ENCODE data around the gene PDIA3.

Gene PDIA3

DNA sequence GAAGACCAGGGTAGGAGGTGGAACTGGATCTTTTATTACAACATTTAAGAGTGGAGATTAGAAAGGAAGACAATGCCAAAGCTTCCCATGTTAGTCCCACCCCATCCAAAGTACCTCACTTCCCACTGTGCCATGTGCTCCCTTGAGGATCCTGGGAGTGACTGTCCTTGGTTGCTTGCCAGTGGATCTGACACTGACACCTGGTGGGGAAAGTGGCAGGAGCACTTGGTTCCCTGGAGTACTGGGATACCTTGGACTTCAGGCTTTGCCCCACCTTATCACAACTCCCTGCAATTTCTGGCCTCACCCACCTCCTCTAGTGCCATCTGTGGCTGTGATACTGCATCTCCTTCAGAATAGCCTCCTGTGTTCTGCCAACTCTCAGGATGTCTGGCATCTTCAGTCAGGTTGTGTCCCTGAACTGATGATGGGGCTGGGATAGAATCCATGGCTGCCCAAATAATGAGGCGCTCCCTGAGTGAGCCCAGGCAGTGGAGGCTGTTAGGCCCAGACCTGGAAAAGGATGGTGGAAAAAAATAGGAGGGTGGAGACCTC, 29.2 kb downstream of the PDIA3 start:
- intact Hi-C loops (cut with DNase I; ENCODE audit: low total_unique reads), result loop anchor here (10.0 kb wide), 1 partner anchor 261 kb away; the partner anchor contains the start of gene MAP1A
- H3K9me3 ChIP-seq, result no peaks in the 10 kb centered on the region
- peak overlapping the region; percentile 88 to 89 for H3K27ac ChIP-seq
- H3K27me3 ChIP-seq, result no peaks in the 10 kb centered on the region
- peaks cover 0 to 22% (median 13%) of the 10 kb centered on the region in 4 donors for H3K4me1 ChIP-seq
- H3K4me3 ChIP-seq, result peak overlapping the region in 1 of 2 donors; percentile 54
- TF ChIP-seq, protein P1, sequence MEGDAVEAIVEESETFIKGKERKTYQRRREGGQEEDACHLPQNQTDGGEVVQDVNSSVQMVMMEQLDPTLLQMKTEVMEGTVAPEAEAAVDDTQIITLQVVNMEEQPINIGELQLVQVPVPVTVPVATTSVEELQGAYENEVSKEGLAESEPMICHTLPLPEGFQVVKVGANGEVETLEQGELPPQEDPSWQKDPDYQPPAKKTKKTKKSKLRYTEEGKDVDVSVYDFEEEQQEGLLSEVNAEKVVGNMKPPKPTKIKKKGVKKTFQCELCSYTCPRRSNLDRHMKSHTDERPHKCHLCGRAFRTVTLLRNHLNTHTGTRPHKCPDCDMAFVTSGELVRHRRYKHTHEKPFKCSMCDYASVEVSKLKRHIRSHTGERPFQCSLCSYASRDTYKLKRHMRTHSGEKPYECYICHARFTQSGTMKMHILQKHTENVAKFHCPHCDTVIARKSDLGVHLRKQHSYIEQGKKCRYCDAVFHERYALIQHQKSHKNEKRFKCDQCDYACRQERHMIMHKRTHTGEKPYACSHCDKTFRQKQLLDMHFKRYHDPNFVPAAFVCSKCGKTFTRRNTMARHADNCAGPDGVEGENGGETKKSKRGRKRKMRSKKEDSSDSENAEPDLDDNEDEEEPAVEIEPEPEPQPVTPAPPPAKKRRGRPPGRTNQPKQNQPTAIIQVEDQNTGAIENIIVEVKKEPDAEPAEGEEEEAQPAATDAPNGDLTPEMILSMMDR (IDR thresholded peaks at IDR 0.05), result no peak
- DNase-seq, result no peak
- H3K36me3 ChIP-seq, result peaks cover 14 to 38% (median 34%) of the 10 kb centered on the region in 3 donors

DNA sequence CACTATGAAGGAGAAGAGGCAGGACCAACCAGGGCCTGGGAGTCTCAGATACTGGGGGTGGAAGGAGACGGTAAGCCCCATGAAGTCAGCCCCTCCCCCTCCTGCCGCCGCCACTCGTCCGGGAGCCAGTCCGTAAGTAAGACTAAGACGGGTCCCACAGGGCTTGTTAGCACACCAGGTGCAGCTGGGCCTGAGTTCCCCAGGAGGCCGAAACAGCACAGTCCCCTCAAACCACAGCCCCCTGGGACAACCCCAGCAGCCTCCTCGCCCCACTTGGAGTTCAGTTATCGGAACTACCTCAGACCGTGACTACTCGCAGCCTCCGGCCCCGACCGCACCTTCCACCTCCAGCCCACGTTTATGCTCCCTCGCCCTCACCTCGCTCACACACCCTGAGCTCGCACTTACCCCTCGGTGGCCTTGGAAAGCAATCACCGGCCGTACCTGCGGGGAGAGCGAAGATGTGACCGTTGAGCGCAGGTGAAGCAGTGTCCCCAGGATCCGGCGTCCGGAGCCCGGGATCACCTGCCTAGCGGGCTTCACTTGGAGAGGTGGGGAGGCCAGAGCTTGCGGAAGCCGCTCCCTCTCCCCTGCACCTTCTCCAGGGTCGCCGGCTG, 30.0 kb downstream of the PDIA3 start:
- intact Hi-C loops (cut with DNase I; ENCODE audit: low total_unique reads), result loop anchor here (10.0 kb wide), 1 partner anchor 261 kb away; the partner anchor contains the start of gene MAP1A
- Histone ChIP-seq H3K27me3 (no peaks in the 10 kb centered on the region), H3K27ac (peak overlapping the region; percentile 88 to 89), H3K4me3 (peak overlapping the region; percentile 54 to 68), H3K4me1 (peaks cover 0 to 22% (median 13%) of the 10 kb centered on the region in 4 donors), H3K9me3 (no peaks in the 10 kb centered on the region), H3K36me3 (peaks cover 7 to 31% (median 27%) of the 10 kb centered on the region in 3 donors)
- peak in 1 of 2 donors; percentile 70 for DNase-seq
- TF ChIP-seq, protein P1 (IDR thresholded peaks at IDR 0.05), result no peak

DNA sequence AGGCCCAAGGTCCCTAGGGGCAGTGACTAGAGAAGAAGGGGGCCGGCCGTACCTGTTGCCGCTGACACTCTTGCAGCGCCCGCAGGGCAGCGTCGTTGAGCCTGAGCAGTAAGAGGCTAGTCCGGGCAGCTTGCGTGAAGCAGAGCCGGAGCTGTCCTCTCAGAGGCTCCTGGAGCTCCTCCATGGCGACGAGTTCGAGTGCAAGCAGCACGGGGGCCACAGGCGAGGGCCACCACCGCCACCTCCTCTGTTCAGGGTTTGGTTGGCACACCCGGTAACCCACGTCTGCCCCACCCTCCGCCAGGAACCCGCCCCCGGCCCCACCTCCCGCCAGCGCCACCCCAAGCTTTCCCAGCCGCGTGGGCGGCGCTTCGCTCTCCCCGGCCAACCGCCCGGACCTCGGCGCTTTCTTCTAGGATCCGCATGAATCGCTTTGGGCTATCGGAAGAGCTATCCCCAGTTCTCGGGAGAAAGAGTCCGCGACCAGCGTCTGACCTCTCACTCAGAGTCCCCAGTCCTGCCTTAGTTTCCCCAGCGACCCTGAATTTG, 30.6 kb downstream of the PDIA3 start, which contains the start of gene ELL3:
Gene ELL3, minus strand, starts transcription at position 249 of the 549 bp plus-strand sequence. Its CDS starts 65 bp downstream, at position 184.
- H3K4me3 ChIP-seq, result peak within 1 kb of the TSS; percentile 54 to 68
- peak within 1 kb of the TSS; percentile 88 to 89 for H3K27ac ChIP-seq
- H3K9me3 ChIP-seq, result no peaks in the 10 kb centered on the region
- DNase-seq, result peak; percentile 78 to 91
- peaks cover 1 to 25% (median 21%) of the 10 kb centered on the region in 3 donors for H3K36me3 ChIP-seq
- TF ChIP-seq, protein P1 (IDR thresholded peaks at IDR 0.05), result no peak
- intact Hi-C loops (cut with DNase I; ENCODE audit: low total_unique reads), result loop anchor here (10.0 kb wide), 1 partner anchor 262 kb away; the partner anchor contains the start of gene MAP1A
- H3K4me1 ChIP-seq, result peaks cover 0 to 22% (median 13%) of the 10 kb centered on the region in 4 donors
- no peaks in the 10 kb centered on the region for H3K27me3 ChIP-seq

DNA sequence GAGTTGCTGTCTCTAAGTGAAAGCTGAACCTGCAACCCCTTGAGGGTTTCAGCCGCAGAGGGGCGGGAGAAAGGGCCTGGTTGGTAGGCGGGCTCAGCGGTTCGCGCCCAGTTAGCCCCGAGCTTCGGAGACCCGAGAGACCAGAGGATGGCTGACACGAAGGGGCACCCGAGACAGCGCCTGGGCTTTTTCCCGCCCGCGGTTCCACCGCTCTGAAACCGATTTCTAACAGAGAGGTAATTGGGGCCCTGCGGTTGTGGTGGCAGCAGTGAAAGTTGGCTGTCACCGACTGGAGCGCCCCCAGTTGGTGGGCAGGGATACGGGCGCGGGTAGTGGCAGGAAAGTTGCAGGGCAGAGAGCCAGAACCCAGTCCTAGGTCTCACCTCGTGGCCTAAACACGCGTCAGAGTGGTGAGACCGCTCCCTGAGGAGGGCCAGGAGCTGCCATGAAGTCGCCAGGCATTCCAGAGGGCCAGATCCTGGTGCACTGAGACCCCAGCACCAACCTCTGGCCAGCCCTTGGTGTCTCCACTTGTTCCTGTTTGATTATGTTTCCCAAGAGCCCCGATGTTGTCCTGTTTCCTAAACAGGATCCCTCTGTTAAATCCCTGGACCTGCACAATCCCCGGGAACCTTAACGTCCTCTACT, 31.2 kb downstream of the PDIA3 start:
- Histone ChIP-seq H3K4me1 (peaks cover 0 to 22% (median 13%) of the 10 kb centered on the region in 4 donors), H3K36me3 (peaks cover 0 to 19% (median 16%) of the 10 kb centered on the region in 3 donors), H3K9me3 (no peaks in the 10 kb centered on the region), H3K27ac (peak overlapping the region; percentile 88 to 89), H3K27me3 (no peaks in the 10 kb centered on the region), H3K4me3 (peak overlapping the region; percentile 54 to 68)
- intact Hi-C loops (cut with DNase I; ENCODE audit: low total_unique reads), result loop anchor here (10.0 kb wide), 1 partner anchor 263 kb away; the partner anchor contains the start of gene MAP1A
- DNase-seq, result peak; percentile 77 to 92
- TF ChIP-seq, protein P1 (IDR thresholded peaks at IDR 0.05), result peak; percentile 75 to 80

DNA sequence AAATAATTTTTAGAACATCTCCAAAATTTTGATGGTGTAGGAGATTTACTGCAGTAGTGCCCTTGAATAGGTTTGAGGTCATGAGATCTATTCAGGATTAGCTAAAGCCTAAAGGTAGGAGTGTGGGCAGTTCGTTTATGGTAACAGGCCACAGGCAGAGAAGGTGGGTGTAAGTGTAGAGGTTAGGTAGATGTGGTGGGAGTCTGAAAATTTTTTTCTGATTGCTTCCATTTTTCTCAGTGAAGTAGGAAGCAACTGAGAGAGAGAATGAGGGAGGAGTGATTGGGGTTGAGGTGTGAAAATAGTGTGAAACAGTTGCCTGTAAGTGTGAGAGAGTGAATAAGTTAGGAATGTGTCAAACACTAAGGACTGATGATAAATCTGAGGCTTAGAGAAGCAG, 32.8 kb downstream of the PDIA3 start:
- intact Hi-C loops (cut with DNase I; ENCODE audit: low total_unique reads), result loop anchor here (10.0 kb wide), 1 partner anchor 264 kb away; the partner anchor contains the start of gene MAP1A
- no peaks in the 10 kb centered on the region for H3K9me3 ChIP-seq
- TF ChIP-seq, protein P1 (IDR thresholded peaks at IDR 0.05), result no peak
- DNase-seq, result no peak
- no peaks in the 10 kb centered on the region for H3K27me3 ChIP-seq
- H3K27ac ChIP-seq, result no peak overlapping the region
- peaks cover 0 to 22% (median 13%) of the 10 kb centered on the region in 4 donors for H3K4me1 ChIP-seq
- H3K4me3 ChIP-seq, result no peak overlapping the region
- peaks cover 0 to 3% (median under 1%) of the 10 kb centered on the region in 3 donors for H3K36me3 ChIP-seq
